HG03103 (cell line): ENCODE measurements around the gene OLFML2A.
"Not testable (repeated sequence)": the region's sequence is repeated elsewhere in the genome, so short reads cannot be mapped to it uniquely, and the experiment has no call there.

Source experiments
- ATAC-seq: cut with Tn5 transposase; IDR thresholded peaks from one replicate; pipeline ENCODE4 v1.9.1; 2021; ENCODE audit warnings: low read depth; ENCODE audit not compliant: unreplicated experiment

Gene OLFML2A

DNA sequence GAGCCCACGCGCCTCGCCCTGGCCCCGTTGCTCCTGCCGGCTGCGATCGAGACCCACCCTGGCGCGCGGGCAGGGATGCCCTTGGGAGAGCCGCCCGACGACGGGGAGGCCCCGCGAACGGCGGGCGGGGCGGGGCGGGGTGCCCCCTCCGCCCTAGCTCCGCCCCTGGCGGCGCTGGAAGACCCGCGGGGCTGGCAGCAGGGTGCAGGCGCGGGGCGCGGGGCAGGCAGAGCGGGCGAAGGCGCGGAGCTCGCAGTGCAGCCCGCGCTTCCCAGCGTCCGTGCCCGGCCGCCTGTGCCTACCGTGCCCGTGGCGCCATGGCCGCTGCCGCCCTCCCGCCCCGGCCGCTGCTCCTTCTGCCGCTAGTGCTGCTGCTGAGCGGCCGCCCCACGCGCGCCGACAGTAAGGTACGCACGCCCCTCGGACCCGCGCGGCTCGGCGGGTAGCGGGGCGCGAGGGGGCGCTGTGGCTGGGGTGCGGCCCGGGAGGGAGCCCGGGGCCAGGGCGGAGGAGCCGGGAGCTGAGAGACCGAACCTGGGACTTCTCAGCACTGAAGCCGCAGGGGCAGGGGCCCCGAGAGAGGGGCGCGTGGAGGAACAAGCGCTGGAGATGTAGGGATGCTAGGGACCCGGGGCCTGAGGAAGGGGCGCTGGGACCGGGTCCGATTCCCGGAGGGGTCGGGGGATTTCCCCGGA lies at the start of gene OLFML2A:
OLFML2A (plus strand) TSS at position 180 of the 695 bp plus-strand sequence; CDS start at position 318, 138 bp downstream.
- ATAC-seq: no peak

- no peak for ATAC-seq
Measured at GRCh38 chr9:124730772-124731171, 46.2 kb upstream of the OLFML2A start.

- ATAC-seq: no peak
Measured at GRCh38 chr9:124733964-124734740, 42.8 kb upstream of the OLFML2A start.

DNA sequence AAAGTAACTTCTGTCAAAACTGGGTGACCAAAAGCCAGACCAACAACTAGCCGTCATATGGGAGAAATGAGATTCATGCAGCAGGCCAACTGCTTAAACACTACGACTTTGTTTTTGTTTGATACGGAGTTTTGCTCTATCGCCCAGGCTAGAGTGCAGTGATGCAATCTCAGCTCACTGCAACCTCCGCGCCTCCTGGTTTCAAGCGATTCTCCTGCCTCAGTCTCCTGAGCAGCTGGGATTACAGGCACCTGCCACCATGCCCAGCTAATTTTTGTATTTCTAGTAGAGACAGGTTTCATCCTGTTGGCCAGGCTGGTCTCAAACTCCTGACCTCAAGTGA lies 42.2 kb upstream of the OLFML2A start:
- ATAC-seq: not testable (repeated sequence)

DNA sequence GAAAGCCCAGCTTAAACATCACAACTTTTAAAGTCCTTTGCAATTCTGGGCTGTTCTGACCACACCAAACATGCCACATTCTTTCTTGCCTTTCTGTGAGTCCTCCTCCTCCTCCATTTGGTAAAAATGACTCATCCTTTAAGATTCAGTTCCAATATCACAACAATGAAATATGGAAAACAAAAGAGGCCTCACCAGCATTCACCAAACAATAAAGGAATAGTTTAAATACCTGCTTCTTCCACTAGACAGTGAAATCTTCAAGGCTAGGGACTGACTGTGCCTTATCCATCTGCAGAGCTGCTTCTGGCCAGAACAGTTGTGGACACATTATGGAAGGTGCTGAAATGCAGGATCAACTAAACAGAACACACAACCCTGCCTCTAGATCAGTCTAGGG lies 41.8 kb upstream of the OLFML2A start:
- no peak for ATAC-seq

DNA sequence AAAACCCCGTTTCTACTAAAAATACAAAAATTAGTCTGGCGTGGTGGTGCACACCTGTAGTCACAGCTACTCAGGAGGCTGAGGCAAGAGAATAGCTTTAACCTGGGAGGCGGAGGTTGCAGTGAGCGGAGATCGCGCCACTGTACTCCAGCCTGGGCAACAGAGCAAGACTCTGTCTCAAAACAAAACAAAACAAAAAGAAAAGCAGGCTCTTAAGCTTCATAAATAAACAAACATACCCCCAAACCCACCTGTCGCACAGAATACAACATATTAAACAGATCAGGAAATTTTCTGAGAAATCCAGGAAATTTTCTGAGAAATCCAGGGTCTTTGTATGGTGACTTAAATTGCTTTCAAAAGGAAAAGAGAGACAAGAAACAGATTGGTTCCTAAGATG lies 38.9 kb upstream of the OLFML2A start:
- ATAC-seq: not testable (repeated sequence)

DNA sequence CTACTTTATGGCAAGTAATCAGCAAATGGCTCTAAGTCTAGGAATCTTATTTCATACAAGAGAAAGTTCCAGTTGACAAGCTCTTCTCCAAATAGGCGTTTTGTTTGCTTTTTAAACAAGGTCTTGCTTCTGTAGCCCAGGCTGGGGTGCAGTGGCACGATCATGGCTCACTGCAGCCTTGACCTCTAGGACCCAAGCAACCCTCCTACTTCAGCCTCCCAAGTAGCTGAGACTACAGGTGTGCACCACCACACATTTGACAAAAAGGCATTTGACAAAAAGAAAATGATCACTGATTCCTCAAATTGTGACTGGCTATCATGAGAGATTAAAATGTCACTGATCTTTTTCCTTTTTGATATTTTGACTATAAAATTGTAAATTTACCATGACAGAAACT lies 37.6 kb upstream of the OLFML2A start:
- ATAC-seq: no peak

DNA sequence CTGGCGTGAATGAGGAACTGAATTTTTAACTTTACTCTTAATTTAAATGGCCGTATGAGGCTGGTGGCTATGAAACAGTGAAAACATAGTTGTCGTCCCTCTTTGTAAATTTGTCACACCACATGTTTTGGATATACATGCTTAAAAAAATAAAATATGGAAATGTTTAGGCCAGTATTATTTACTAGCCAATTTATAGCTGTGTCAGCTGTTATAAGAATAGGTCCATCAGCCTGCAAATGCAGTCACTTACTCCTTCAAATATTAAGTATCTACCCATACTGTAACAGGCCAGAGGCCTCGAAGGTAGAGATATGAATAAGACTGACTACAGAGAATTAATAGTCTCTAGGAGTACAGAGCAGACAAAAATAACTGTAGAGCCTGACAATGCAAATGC lies 35.8 kb upstream of the OLFML2A start:
- ATAC-seq: no peak

- no peak for ATAC-seq
Measured at GRCh38 chr9:124741662-124742061, 35.3 kb upstream of the OLFML2A start.

GRCh38 chr9:124742940-124743339 lies 34.0 kb upstream of the OLFML2A start:
- no peak for ATAC-seq

GRCh38 chr9:124743686-124744348 lies 33.1 kb upstream of the OLFML2A start:
- ATAC-seq: no peak

DNA sequence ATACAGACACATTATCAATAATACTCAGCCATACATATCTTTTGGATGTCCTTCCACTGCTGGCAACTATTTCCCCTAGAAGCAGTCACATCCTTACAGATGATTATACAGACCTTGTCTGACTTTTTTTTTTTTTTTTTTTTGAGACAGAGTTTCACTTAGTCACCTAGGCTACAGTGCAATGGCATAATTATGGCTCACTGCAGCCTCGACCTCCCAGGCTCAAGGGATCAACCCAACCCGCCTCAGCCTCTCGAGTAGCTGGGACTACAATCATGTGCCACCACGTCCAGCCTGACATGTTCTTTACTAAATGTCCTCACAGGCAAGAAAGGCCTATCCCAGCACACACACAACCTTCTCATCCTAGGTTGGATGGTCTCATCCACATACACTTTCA lies 29.9 kb upstream of the OLFML2A start:
- no peak for ATAC-seq

- no peak for ATAC-seq
Measured at GRCh38 chr9:124749284-124749683, 27.6 kb upstream of the OLFML2A start.

DNA sequence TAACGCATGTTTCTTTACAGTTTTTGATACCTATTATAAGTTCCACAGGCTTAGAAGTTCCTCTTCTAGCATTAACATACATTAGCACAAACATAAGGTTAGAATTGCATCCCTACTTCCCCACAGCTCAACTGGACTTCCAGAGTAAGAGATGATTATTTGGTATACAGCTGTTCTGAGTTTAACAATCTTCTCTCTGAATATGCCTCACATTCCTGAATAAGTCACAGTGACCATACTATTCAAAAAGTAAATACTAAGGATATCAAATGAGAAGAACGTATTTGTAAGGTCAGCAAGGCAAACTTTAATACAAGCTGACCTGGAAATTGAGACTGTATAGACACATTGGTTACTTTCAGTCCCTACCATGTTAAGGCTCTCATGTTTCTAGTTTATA lies 27.2 kb upstream of the OLFML2A start:
- no peak for ATAC-seq

GRCh38 chr9:124752967-124753366 lies 24.0 kb upstream of the OLFML2A start:
- no peak for ATAC-seq

DNA sequence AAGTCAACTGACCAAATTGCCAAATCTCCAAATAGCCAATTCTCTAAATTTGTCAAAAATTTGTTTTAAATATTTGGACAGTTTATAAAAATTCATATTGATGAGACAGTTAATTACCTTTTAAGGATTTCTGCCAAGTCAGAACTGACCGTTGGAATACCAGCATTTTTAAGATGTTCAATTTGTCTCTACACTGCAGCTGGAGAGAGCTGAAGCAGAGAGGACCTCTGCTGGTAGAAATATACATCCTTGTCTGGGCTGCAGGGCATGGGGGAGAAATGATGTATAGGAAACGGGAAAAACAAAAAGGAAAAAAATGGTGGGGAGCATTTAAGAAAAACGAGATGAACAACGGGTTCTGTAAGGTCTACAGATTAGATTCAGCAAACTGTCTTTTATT lies 22.6 kb upstream of the OLFML2A start:
- ATAC-seq: no peak

DNA sequence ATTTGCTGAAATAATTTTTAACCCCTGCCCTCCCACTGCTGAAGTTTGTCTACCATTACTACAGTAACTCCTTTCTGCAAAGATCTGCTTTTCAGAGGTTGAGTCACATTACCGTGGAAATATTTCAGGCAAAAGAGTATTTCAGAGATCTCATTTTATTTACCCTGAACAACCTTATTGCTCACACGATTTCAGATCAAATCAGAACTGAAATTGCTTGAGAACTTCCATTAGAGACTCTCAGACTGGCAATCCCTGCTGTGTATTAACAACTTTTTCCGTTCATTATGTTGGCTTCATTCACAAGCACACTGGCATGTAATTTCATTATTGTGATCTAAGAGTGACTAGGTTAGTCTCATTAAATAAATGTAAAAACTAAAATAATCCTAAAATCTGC lies 21.9 kb upstream of the OLFML2A start:
- no peak for ATAC-seq

DNA sequence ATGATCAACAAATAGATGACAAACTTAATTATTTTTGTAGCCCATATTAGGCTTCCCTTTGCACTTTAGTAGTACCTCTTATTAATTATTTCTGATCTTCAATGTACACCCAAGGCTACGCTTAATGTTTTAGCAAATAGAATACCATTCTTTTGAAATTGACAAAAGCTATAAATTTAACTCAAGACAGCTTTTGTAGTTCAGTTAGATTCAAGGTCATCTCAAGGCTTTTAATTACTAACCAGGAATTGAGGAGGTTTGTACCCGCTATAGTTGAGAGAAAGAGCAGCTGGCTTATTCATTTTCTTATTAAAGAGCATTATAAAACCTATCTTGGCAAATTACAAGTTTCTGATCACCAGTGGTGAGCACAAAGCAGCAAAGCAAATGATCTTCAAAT lies 20.9 kb upstream of the OLFML2A start:
- ATAC-seq: no peak

- no peak for ATAC-seq
Measured at GRCh38 chr9:124757616-124758015, 19.3 kb upstream of the OLFML2A start.

DNA sequence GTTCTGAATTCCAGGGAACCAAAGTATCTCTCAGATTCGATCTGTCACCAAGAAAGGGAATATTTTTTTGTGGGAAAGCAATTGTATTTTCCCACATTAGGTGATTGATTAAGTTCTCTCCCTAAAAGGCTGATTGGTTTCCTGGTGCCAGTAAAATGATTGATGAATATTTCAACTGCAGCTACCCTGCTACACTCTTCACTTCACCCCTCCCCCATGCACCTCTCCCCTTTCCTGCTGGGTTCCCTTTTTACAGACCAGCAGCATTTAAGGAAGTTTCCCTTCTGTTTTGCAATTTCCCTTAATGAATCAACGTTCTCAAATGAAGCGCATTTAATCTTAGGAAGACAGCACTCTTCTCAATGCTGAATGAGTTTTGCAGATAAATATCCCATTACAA lies 18.9 kb upstream of the OLFML2A start:
- no peak for ATAC-seq

DNA sequence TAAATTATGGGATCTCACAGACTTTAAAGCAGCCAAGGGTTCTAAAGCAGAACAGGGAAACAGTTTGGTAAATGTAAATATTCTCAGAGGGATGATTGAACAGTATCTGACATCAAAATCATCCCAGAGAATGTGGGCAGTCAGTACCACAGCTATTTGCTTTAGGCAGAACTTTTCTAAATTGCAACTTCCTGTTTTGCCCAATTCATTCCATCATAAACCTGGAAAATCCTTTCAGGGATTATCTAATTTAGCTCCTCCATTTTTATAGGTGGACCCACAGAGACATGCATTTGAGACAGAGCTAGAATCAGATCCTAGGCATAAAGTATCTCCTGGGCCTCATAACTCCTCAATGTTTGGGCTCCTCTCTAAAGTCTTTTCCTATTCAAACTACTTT lies 18.2 kb upstream of the OLFML2A start:
- ATAC-seq: no peak

DNA sequence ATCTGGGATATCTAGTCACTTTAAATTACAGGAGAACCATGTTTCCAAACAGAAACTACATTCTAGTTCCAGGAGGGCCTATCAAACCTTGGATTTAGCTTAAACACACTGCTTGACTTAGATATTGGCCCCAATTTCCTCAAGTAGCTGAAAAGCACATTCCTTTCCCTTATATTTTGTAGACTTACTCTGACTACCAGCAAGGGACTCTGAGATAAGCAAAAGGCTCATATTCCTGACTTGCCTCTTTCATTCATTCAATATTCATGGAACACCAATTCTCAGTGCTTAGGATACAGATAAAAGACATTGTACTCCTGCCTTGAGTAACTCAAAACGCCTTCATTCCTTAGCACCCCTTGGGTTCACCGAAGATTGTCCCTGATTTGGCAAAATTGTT lies 17.6 kb upstream of the OLFML2A start:
- no peak for ATAC-seq
